SH-SY5Y (cell line): ENCODE measurements around the gene BEND3.

ENCODE experiments used
- GATA2 ChIP-seq: IDR thresholded peaks from 2 replicates; pipeline ENCODE4 v1.6.1; 2011; ENCODE audit warnings: mild to moderate bottlenecking, low read depth, low read length
- GATA3 ChIP-seq: IDR thresholded peaks from 2 replicates; pipeline ENCODE4 v1.6.1; 2011; ENCODE audit warnings: low read depth, mild to moderate bottlenecking, low read length, moderate library complexity

DNA sequence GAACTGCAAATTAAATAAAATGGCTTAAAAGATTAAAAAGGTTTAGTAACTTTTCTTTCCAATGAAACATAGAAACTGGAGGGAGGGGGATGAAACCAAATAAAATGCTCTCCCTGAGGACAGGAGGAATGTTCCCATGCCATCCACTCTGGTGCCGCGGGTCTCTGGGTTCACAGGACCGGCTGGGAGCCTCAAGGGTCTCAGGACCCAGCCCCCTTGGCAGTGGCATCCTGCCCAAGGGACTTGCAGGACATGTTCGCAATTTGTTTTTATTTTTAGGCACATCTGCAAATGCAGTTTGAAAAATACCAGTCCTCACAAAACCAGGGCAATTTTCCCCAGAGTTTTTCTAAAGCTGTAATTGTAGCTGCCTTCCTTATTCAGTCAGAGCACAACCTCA, 7.5 kb downstream of the BEND3 start:
- TF ChIP-seq GATA2 (no peak), GATA3 (no peak)
